Activated CD4-positive, alpha-beta T cell treated with anti-CD3 and anti-CD28 coated beads, Interleukin-2, amount 50 U/mL, for 48 hours (primary cell): ENCODE results near the gene ATG4C.
"Not testable (repeated sequence)": the region's sequence is repeated elsewhere in the genome, so short reads cannot be mapped to it uniquely, and the experiment has no call there.

Source experiments
- DNase-seq, 2 experiments: peaks; one replicate each; pipeline ENCODE4 v3.0.0-alpha.2; 2020

ATG4C gene

DNA sequence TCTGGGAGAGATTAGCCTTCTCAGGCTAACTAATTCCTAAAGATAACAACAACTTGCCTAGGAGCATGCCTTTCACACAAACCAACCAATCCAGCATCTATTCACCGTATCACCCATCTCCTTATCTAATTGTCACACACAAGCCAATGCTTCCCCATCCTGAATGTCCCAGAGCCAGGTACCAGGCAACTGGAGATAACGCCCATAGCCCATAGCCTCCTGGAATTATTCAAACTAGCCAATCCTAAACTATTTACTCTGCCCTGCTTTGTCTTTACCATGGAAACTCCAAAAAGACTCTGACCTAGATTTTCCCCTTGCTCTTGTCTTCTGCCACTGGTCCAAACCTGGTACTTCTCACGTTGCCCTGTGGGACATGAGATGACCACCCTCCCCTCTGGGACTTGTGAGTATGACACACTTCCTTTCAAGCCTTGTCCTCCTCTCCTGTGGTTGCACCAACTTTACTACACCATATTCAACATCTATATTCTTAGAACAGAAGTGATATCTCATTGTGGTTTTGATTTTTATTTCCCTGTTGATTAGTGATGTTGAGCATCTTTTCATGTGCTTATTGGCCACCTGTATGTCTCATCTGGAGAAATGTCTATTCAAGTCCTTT lies 8.8 kb upstream of the ATG4C start:
- DNase-seq = no peak

GRCh38 chr1:62778208-62778607 lies 5.7 kb upstream of the ATG4C start:
- no peak for DNase-seq

GRCh38 chr1:62781841-62782543 lies 1.9 kb upstream of the ATG4C start:
- DNase-seq = no peak

GRCh38 chr1:62782544-62783212 lies 1.3 kb upstream of the ATG4C start:
- not testable (repeated sequence) for DNase-seq

DNA sequence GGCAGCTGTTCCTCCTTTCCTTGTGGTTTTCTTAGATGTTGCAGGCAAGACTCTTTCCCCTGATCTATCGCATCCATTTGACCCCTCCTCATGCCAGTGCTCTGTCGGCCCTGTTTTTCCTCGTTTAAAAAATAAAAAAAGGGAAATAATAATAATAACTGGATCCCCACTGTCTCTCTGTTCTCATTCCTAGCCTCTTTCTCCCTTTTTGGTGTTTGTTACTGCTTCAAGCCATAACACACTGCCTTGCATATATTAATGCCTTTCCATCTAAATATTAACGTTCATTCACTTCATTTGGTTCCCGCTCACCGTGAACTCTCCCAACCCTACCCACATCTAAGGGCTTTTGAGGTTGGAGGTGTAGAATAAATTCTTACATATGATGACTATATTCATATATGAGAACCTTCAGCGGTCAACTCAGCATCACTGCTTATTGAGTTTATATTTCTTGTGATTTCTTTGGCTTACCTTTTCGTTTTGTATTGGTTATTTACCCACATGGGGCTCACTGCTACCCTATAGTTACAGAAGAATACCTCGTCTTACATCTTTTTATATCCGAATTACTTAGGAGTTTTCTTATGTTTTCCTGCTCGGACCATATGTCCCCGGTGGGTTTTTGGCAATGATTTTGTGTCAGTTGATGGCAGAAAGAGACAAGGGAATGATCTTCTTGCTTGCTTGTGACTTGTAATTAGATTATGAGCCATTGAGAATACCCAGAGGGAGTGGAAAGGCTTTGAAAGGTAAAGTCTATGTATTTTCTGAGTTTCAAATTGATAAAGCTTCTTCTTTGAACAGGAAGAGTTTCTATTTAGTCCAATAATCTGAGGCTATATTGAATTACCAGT lies 805 bp downstream of the ATG4C start:
- DNase-seq = no peak

- no peak for DNase-seq
Measured at GRCh38 chr1:62790716-62791115, 6.8 kb downstream of the ATG4C start.

GRCh38 chr1:62794053-62794452 lies 10.1 kb downstream of the ATG4C start:
- no peak for DNase-seq

DNA sequence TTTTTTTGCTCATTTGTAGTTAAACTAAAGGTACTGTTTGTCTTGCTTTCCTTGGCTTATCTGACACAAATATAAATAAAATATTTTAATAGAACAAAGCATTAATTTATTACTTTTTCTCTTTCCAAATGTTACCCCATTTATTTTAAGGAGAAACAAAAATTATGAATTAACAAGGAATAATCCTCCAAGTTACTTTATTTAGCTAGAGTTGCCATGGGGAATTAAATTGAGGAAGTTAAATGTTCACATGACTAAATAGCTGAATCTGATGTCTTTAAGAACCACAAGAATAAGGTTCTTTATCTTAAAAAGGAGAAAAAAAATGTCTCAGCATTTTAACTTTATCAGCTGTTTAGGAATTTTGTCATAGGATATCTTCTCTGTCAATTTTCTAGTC lies 12.3 kb downstream of the ATG4C start:
- DNase-seq = no peak

GRCh38 chr1:62799688-62800087 lies 15.8 kb downstream of the ATG4C start:
- no peak for DNase-seq

DNA sequence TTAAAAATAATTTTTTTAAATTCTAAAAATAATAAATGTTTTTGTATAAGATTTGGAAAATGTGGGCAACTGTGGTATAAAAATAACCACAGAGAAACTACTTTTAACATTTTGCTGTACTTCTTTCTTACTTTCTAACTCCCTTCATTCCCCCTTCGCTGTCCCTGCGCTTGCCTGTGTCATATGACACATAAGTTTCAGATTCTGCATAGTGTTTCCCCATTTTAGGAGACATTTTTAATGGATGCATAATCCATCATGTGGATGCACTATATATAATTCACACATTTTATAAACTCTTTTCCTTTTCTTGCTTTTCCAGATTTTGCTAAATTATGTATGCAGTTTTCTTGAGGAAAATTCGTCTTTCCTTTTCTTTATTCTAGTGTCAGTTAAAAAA lies 16.3 kb downstream of the ATG4C start:
- no peak for DNase-seq

- no peak for DNase-seq
Measured at GRCh38 chr1:62800825-62801306, 16.9 kb downstream of the ATG4C start.

- DNase-seq = no peak
Measured at GRCh38 chr1:62809788-62810187, 25.9 kb downstream of the ATG4C start.

DNA sequence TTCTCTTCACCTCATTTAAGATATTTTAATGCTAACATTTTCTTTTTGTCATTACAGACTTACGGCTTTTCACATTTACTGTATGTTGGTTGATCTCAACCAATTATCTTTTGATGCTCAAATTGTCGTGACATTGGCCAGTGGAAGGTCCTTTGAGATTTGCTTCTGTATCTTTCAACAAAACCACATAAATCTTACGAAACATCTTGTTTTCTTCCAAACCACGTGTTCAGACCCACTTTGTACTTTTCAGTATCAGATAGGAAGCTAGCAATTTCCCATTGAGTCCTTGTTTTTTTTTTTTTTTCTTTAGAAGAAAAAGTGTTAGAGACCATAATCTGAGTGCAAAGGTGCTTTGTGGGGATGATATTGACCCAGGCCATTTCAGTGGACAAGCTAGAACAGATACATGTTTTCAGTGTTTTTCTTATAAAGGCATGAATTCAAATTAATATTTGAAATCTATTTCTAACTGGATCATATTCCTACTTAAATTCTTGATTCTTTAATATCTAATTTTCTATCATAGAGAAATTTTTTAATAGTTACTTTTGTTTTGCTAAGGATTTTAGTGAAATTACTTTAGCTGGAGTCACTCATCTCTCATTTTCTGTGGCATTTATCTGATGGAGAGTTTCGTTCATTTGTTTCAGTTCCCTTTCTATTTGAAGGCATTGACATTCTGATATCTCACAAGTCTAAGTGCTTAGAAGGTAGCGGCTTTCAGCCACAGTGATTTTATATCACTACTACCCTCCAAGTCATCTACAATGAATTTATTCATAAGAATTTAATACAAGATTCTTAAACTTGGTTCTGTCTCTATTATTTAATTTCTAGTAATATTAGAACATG lies 26.7 kb downstream of the ATG4C start:
- DNase-seq = no peak

DNA sequence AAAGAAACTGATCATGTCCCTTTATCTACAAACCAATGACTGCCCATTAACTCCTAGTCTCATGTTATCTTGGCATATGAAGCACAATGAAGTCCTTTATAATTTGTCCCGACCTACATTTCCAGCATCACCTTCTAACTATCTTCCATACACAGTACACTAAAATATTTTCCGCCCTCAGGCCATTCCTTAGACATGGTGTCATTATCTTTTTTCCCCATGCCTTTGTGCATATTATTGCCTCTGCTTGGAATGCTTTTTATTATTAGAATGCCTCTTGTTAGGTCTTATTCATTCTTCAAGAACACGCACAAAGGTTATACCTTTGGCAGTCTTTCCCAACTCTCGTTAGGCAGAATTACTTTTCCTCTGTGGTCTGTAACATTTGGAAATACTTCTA lies 39.6 kb downstream of the ATG4C start:
- DNase-seq = no peak

GRCh38 chr1:62826901-62827300 lies 43.0 kb downstream of the ATG4C start:
- no peak for DNase-seq

- DNase-seq = not testable (repeated sequence)
Measured at GRCh38 chr1:62827786-62828185, 43.9 kb downstream of the ATG4C start.

- no peak for DNase-seq
Measured at GRCh38 chr1:62832276-62832675, 48.3 kb downstream of the ATG4C start.

- no peak for DNase-seq
Measured at GRCh38 chr1:62833529-62833928, 49.6 kb downstream of the ATG4C start.

- DNase-seq = no peak
Measured at GRCh38 chr1:62834400-62834961, 50.5 kb downstream of the ATG4C start.

- no peak for DNase-seq
Measured at GRCh38 chr1:62836856-62837540, 53.1 kb downstream of the ATG4C start.

DNA sequence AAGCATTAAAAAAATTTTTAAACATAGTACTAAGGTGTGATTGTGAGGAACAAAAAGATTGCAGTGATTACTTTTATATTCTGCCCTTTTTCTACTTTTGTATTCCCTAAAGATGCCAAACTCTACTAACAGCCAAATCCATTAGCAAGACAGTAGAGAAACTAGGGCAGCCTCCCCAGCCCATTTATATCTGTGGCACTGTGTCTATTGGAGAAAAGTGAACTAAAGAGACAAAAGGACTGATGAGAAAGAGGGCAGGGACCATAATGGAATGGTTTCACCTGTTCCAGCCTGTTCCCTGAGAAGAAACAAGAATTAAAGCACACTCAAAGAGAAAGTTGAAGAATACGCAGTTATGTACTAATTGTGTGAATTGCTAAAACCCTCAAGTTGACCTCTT lies 56.6 kb downstream of the ATG4C start:
- DNase-seq = no peak
